NCI-H1417 (cell line): Measurements from ENCODE around the gene RAD18.

ENCODE experiments used
- DNase-seq, 3 experiments: peaks; one replicate each; lab custom pipeline; 2025; lab: John Stamatoyannopoulos, UW

Gene RAD18

DNA sequence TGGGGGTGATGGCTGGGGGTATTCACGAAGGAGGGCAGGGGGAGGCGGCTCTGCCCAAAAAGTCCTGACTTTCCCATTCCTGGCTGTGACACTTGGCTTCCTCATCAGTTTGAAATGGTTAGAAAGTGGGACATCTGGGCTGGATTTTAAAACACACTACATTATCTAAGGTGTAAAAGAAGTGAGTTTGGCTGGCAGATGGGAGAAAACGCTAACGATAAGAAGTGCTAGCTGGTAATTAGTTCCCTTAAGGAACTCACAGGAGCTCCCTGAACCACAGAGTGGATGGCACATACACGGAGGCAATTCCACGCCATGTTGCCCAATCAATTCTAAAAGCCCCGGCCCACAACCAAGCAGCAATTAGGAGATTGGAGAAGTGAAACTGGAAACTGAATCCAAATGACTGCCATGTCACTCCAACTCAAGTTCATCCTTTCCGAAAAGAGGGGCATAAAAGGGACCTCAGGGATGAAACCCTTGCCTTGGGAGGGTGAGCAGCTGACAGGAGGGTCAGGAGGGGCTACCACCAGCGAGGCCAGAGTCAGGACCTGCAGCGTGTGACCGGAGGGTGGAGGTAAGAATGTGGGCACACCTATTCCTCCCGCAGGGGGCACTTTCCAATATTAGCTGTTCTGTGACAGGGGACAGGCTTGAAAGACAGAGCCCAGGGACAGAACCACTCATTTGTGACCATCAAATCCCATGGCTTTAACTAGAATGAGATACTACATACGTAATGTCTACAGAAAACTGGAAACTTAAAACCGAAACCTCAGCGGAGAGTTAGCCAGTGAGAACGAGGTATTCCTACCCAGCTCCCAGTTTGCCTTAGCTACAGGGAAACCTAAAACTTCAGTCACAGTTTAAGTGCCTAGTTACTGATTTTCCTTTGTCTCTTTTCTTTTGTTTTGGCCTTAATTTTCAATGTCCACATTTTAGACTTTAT lies 98.6 kb downstream of the RAD18 start:
- no peak for DNase-seq

DNA sequence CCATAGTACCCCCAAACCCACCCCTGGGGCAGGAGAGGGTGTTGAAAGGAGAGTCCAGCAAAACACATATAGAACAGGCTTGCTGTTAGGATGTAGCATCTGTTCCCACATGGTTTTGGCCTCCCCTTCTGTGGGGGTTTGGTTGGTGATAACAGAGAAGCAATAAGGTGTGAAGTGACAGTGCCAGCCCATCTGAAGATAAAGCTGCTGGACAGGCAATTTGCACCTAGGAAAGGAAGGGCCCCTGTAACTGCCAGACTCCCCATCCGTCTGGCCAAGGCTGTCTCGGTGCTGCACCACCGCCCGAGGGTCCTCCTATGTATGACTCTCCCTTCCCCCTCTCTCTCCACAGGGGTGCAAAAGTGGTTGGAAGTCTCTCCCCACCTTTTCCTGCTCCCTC lies 99.4 kb downstream of the RAD18 start:
- DNase-seq: no peak

DNA sequence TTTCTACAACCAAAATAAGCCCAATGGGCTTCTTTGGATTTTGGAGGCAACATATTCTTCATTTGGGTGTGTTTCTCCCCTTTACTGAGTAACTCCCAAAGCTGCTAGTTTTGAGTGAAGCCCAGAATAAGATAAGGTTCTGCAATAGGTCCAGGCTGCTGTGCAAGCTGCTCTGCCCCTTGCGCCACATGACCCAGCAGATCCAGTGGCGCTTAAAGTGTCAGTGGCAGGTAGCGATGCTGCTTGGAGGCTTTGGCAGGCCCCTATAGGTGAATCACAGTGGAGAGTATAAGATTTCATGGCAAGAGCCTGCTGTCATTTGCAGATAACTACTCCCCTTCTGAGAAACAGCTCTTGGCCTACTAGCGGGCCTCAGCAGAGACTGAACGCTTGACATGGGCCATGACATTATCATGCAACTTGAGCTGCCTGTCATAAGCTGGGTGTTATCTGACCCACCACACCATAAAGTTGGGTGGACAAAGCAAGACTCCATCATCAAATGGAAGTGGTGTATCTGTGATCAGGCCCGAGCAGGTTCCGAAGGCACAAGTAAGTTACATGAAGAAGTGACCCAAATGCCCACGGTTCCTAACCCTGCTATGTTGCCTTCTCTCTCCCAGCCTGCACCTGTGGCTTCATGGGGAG lies 105.4 kb downstream of the RAD18 start:
- DNase-seq: no peak

DNA sequence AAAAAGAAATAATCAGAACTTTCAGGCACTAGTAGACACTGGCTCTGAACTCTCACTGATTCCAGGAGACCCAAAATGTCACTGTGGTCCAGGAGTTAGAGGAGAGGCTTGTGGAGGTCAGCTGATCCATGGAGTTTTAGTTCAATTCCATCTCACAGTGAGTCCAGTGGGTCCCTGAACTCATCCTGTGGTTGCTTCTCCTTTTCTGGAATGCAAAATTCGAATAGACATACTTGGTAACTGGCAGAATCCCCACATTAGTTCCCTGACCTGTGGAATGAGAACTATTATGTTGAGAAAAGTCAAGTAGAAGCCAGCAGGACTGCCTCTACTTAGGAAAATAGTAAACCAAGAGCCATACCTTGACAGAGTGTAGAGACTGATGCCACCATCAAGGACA lies 106.6 kb downstream of the RAD18 start:
- DNase-seq: no peak

DNA sequence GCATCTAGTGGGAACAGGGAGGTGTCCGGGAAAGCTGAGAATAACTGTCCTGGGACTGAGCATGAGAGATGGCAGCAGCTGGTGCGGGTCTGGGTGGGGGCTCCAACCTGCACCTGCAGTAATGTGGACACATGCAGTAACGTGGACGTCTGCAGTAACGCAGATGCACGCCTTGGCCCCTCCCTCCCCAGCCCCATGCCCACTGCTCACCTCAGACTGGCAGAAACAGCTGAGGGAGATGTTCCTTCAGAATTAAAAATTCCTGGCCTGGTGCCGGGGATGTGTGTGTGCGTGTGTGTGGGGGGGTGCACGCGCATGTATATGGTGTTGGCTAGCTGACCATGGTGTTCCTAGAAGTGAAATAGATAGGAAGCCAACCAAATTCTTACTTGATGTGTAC lies 107.2 kb downstream of the RAD18 start:
- no peak for DNase-seq

- DNase-seq: no peak
These were observed 108.6 kb downstream of the RAD18 start for GRCh38 chr3:8854656-8855055.

- no peak for DNase-seq
These were observed 110.2 kb downstream of the RAD18 start for GRCh38 chr3:8853081-8853480.

DNA sequence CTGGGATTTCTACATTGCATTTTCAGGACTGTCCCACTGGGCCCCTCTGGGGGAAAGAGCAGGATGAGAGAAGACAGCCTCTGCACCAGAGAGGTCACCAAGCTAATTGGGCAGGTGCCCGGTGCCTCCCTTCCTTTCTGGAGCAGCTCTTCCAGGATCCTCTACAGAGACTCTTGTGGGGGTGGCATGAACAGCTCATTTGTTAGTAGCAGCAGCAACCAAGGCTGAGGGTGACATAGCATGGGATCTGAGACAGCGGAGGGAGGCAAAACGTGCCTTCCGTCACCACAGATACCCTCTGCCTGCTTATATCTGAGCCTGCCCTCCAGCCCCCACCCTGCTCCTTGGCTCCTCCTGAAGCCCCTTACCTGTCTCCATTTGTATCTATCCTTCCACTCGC lies 110.8 kb downstream of the RAD18 start:
- DNase-seq: no peak

GRCh38 chr3:8851703-8852102 lies 111.6 kb downstream of the RAD18 start:
- no peak for DNase-seq

DNA sequence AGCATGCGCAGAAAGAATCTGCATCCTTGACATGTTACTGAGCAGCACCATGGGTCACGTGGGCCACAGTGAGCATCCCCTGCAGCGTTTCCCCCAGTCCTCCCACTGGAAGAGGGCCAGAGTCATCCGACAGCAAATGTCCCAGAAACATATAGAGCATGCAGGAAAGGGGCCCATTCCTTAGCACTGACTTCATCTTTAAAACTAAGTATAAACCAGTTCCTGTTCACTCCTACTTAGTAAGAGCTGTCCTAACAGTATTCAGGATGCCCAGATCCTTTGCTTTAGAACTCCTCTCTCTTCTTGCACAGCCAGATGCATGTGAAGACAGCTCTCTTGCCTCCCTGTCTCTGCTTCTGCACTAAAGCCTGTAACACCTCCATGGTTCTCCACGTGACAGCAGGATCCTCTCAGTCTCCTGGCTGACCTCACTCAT lies 114.6 kb downstream of the RAD18 start:
- DNase-seq: no peak

DNA sequence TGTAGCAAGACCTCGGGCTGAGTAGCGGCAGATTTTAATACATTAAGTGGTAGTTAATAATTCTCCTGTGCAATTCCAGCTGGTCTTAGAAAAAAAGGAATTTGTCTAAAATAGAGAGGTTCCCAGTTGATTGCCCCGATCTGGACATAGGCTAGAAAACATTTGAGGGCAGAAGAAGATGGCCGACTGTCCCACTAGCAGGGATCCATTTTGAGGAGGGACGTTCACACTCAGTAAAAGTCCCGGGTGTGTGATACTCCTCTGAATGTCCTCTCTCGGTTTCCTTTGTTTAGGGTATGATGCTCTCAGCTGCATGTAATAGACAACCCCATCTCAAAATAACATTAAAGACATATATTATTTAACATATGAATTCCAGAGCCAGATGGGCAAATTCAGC lies 116.0 kb downstream of the RAD18 start:
- no peak for DNase-seq

- DNase-seq: no peak
These were observed 117.1 kb downstream of the RAD18 start for GRCh38 chr3:8846176-8846575.

DNA sequence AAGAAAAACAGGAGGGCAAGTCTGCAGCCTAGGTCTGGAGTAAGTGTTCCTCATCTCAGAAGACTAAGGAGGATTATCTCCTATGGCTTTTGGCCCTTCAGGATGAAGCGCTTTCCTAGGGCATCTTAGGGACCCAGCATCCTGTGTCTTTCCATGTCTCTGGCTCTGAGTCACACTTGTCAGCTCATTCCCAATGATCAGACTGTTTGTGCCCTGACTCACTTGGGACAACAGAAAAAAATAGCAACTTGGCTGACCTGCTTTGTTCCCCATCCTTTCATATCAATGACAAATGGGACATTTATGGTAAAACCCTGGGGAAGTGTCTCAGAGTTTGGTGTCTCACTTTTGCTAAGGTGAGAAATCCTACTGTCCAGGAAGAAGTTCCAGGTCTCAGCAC lies 117.6 kb downstream of the RAD18 start:
- no peak for DNase-seq

DNA sequence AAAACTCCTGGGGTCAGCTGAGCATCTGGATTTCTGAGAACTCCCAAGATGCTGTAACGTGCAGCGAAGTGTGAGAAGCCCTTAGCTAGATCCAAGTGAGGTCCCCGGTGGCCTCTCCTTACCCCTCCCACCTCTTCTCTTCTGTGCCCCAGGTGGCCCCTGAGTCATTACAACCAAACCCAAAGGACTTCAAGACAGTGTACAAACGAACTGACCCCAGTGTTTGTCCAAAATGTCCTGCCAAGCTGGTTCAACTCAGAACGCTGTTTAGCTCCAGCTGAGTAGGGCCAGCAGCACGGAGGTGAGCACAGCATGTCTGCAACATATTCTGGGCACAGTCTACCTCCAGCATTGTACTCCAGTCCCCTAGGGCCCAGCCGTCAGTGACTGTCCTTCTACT lies 119.9 kb downstream of the RAD18 start:
- DNase-seq: no peak

DNA sequence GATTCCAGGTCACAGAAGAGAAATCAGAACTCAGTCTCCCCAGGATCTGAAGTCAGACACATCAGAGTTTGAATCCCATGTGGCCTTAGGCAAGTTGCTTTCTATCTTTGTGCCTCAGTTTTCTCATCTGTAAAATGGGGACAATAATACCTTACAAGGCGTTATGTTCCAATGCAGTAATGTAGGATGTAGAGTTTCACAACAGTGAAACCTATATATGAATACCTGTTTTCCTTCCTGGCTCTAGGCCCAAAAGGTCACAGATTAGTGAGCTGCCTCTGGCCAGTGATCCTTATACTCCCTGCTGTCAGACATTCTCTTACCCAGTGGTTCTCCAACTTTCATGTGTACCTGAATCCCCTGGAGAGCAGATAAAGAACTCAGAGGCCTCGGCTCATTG lies 121.0 kb downstream of the RAD18 start:
- DNase-seq: no peak

DNA sequence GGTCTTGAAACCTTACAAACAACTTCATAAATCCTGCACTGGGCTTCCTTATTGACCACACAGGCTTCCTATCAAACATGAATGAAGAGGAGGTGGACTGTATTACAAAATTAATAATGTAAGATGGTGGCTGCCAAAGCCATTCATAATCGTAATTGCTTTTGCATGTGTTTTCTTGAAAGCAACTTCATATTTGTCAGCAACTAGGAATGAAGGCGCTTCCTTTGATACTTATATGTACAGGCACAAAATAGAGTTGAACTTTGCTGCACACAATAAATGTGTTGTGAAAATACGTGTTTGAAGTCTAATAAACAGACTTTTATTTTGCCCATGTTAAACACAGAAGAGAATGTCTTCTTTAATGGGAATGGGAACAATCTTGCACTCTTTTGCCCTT lies 121.8 kb downstream of the RAD18 start:
- no peak for DNase-seq

GRCh38 chr3:8840556-8840955 lies 122.7 kb downstream of the RAD18 start:
- no peak for DNase-seq

DNA sequence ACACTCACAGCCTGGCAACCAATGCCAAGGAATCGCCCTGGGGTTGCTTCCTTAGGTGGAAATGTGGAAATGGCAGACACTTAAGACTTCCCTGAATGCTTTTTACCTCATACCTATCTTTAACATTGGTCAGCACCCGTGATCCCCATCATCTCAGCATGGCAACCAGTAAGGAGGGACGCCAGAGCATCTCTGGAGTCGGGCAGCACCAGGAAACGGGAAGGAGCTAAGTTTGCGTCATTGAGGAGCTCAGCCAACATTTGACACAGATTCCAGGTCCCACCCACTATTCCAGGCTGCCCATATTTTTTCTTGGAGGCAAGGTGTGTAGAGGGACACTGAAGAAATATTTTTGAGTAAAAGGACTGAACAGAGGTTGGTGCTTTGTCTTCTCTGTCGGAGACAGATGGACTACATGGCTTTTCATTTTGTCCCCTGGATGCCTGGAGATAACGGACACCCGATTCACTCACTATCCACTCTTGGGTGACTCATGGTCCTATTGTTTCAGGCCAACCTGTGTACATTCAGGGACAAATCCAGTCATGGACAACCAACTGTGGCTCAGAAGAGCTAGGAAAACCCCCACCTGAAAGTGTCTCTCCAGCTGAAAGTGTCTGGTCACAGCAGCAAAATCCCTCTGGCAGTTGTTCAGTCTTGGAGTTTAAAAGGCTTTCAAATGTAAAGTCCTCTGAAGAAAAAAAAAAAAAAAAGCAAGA lies 123.5 kb downstream of the RAD18 start:
- no peak for DNase-seq

DNA sequence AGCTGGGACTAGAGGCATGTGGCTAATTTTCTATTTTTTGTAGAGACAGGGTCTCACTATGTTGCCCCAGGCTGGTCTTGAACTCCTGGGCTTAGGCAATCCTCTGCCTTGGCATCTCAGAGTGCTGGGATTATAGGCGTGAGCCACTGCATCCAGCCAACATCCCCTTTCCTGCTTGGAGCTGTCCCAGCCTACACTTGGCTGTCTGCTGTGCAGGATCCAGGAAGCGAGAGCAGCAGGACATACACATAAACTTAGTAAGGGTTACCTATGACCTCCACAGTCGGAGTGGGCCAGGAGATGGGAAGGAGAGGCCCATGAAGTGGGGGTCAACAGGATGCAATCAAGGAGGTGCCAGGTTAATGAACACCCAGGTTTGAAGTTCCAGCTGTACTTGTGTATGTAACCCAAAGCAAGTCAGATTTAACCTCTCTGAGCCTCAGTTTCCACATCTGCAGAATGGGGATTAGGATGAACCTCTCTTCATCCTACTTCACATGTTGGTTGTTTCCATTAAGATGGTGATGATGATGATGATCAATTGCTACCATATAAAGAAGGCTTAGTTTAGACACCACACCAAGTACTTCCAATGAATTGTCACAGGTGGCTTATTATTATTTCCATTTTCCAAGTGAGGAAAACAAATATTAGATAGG lies 124.4 kb downstream of the RAD18 start:
- no peak for DNase-seq

DNA sequence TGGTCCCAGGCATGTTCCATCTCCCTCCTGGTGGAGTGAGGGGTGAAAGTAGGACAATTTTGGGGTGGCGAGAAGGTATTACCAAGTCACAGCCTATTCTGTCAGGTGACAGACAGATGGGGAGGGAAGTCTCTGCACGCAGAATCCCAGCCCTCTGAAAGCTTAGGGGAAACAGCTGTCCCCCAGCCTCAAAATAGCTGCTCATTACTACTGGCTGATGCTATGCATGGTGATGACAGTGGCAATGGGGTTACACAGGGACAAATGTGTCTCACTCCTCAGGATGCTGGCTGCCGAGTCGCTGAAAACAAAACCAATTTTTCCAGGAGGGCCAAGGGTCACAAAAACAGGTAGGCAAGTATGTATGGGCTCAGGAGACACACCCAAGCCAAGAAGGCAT lies 125.0 kb downstream of the RAD18 start:
- DNase-seq: no peak

GRCh38 chr3:8837162-8837561 lies 126.1 kb downstream of the RAD18 start:
- no peak for DNase-seq

DNA sequence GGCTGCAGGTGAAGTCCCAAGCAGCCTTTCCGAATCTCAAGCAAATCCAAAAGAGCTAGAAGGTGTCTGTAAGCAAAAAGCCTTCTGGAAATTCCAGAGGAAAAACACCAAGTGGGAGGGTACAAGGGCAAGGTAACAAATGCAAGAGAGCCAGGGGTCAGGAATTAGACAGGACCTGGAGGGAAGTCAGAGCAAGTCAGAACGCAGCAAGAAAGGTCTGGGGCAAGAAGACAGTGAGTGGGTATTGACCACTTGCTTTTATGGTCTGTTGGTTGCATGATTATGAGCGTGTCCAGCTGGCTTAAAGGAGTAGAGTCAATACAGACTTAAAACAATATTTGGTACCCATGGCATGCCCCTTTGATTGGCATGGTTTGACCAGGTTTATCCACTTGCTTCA lies 127.2 kb downstream of the RAD18 start:
- no peak for DNase-seq
